DMS53 treated with DMSO at 0.1 percent for 48 hours (cell line): ENCODE data around the gene LATS1.
A peak's percentile ranks its signal among the peaks of the same experiment; 100 is the strongest.
"Not testable (repeated sequence)": the region's sequence is repeated elsewhere in the genome, so short reads cannot be mapped to it uniquely, and the experiment has no call there.

Experiments
- DNase-seq: peaks from one replicate; lab custom pipeline; 2025; ENCODE audit not compliant: unreplicated experiment; lab: John Stamatoyannopoulos, UW

Gene LATS1

GRCh38 chr6:149680503-149680902 lies 37.4 kb downstream of the LATS1 start:
- no peak for DNase-seq

GRCh38 chr6:149672265-149672664 lies 45.6 kb downstream of the LATS1 start:
- not testable (repeated sequence) for DNase-seq

- no peak for DNase-seq
Measured at GRCh38 chr6:149660028-149660427, 57.9 kb downstream of the LATS1 start.

GRCh38 chr6:149657441-149657840 lies 60.5 kb downstream of the LATS1 start:
- no peak for DNase-seq

GRCh38 chr6:149651056-149651455 lies 66.8 kb downstream of the LATS1 start:
- DNase-seq = no peak

- peak; percentile 83 for DNase-seq
Measured at GRCh38 chr6:149648148-149649145, 69.5 kb downstream of the LATS1 start, which contains the start of gene KATNA1. Gene KATNA1 (minus strand): TSS chr6:149648714. CDS start chr6:149638547, 10,167 bp downstream.

- DNase-seq = no peak
Measured at GRCh38 chr6:149646599-149646998, 71.3 kb downstream of the LATS1 start.

- no peak for DNase-seq
Measured at GRCh38 chr6:149642829-149643580, 74.9 kb downstream of the LATS1 start.

GRCh38 chr6:149636124-149636523 lies 81.8 kb downstream of the LATS1 start:
- no peak for DNase-seq

- DNase-seq = no peak
Measured at GRCh38 chr6:149634315-149634714, 83.6 kb downstream of the LATS1 start.

GRCh38 chr6:149628875-149629510 lies 88.9 kb downstream of the LATS1 start:
- no peak for DNase-seq

GRCh38 chr6:149627672-149628071 lies 90.2 kb downstream of the LATS1 start:
- DNase-seq = no peak

GRCh38 chr6:149615805-149616204 lies 102.1 kb downstream of the LATS1 start:
- no peak for DNase-seq

- DNase-seq = no peak
Measured at GRCh38 chr6:149614337-149614736, 103.6 kb downstream of the LATS1 start.

GRCh38 chr6:149608381-149608982 lies 109.4 kb downstream of the LATS1 start:
- DNase-seq = no peak
